ENCODE measurements around the gene SLC45A2.
"Not testable (repeated sequence)": the region's sequence is repeated elsewhere in the genome, so short reads cannot be mapped to it uniquely, and the experiment has no call there.

SLC45A2 gene

GRCh38 chr5:33984671-33985124, at the start of gene SLC45A2:
Gene SLC45A2, minus strand, starts transcription at chr5:33984693. Its CDS starts 110 bp downstream, at chr5:33984583.
- H3K4me3 ChIP-seq (ENCODE audit: low read depth, low read length): no peak within 1 kb of the TSS
- TF ChIP-seq CTCF (IDR thresholded peaks at IDR 0.05; ENCODE audit: low read depth, low read length): no peak

- H3K4me3 ChIP-seq (ENCODE audit: low read depth, low read length): no peak overlapping the region
- TF ChIP-seq CTCF (IDR thresholded peaks at IDR 0.05; ENCODE audit: low read depth, low read length): no peak
These were observed 47.5 kb upstream of the SLC45A2 start for GRCh38 chr5:34031966-34032365.

- TF ChIP-seq CTCF (IDR thresholded peaks at IDR 0.05; ENCODE audit: low read depth, low read length): no peak
These were observed 46.6 kb upstream of the SLC45A2 start for GRCh38 chr5:34031117-34031516.

GRCh38 chr5:34030585-34030984, 46.1 kb upstream of the SLC45A2 start:
- H3K4me3 ChIP-seq (ENCODE audit: low read depth, low read length): not testable (repeated sequence)

More at GRCh38 chr5:34031117-34031516, 46.6 kb upstream of the SLC45A2 start:
- no peak overlapping the region for H3K4me3 ChIP-seq (ENCODE audit: low read depth, low read length)

- H3K4me3 ChIP-seq (ENCODE audit: low read depth, low read length): no peak overlapping the region
- no peak for TF ChIP-seq CTCF (IDR thresholded peaks at IDR 0.05; ENCODE audit: low read depth, low read length)
These were observed 45.6 kb upstream of the SLC45A2 start for GRCh38 chr5:34030048-34030447.

GRCh38 chr5:34028349-34028748, 43.9 kb upstream of the SLC45A2 start:
- H3K4me3 ChIP-seq (ENCODE audit: low read depth, low read length): no peak overlapping the region
- TF ChIP-seq CTCF (IDR thresholded peaks at IDR 0.05; ENCODE audit: low read depth, low read length): no peak

GRCh38 chr5:34026089-34026761, 41.7 kb upstream of the SLC45A2 start:
- TF ChIP-seq CTCF (IDR thresholded peaks at IDR 0.05; ENCODE audit: low read depth, low read length): no peak
- H3K4me3 ChIP-seq (ENCODE audit: low read depth, low read length): no peak overlapping the region
